HG02798 (cell line): ENCODE measurements around the gene XIRP2.
A peak's percentile ranks its signal among the peaks of the same experiment; 100 is the strongest.

Experiments
- ATAC-seq: cut with Tn5 transposase; IDR thresholded peaks from one replicate; pipeline ENCODE4 v1.9.1; 2021; ENCODE audit warnings: mild to moderate bottlenecking; ENCODE audit not compliant: unreplicated experiment, poor library complexity

The XIRP2 gene

DNA sequence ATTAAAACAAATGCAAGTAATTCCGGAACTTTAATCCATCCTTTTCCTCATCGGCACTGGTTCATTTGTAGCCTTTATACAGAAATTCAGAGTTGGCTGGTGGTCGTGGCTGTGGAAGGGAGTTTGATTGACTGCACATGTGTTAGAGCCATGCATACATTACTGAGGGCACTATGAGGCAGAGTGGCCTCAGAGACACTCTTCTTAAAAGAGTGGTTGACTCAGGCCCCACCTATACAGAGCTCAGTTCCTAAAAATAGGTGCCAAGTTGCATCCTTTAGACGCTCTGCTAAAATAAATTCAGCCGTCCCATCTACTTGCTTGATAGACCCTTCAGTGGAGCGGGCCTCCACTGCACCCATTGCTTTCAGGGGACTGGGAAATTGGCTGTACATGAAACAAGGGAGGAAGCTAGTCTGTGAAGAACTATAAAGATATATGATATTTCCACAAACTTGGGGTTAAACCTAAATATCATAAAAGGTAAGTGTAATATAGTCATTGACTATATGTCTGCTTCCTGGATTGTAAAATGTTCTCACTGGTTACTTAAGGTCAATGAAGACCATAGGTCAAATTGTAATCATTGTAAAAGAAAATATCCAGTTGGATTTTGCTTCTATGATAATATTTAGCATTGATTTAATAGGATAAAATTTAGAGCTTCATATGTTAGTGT lies 298.9 kb downstream of the XIRP2 start:
- no peak for ATAC-seq

DNA sequence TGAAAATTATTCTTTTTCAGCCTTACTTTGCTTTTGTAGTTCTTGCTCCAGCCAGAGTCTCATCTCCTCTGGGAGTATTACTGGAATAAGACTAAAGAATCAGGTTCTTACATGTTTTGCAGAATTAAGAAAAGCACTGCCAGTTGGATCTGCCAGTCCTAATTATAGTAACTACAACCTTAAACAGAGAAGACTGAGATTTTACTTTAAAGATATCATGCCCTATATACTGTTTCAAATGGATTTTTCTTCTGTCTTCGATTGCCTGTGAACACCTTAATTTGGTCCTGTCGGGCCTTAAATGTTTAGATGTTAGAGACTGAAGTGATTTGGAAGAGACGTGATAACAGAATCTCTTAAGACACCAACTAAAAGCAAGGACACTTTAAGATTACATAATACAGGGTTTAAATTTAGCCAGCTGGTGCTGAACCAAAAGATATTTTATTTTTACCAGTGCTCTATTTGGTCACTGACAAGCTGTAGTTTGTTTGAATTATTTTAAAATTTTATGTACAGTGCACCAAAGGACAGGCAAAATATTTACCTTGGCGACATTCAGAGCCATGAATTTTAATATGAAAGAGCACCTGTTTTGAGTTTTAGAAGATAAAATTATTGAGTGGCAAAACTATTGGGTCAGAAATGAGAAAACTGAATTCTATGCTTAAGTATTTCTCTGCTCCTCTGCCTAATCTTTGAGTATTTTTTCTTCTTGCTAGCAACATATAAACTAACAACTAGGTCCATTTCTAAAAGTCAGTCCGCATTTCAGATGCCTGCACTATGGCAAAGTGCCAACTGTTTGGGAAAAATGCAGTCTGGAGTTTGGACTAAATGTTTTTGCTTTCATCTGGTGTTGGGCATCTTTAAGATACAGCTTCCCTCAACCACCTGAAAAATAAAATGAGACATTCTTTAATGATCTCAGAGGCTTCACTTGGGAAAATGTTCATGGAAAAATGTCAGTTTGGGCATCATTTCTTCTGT lies 300.0 kb downstream of the XIRP2 start:
- ATAC-seq, result no peak

DNA sequence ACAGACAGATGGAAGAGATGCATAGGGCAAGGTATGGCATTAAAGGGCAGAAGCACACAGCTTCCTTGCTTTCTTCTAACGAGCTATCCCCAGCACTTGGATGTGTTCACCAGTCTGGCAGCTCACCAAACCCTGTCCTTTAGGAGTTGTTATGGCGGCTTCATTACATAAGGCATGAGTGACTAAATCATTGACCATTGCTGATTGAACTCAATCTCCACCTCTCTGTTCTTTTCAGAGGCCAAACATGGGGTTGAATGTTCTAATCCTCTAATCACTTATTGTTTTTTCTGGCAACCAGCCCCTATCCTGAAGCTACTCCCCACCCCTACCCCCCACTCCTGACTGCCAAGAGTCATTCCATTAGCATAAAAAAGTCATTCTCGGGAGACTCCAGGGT lies 301.8 kb downstream of the XIRP2 start:
- ATAC-seq, result no peak

DNA sequence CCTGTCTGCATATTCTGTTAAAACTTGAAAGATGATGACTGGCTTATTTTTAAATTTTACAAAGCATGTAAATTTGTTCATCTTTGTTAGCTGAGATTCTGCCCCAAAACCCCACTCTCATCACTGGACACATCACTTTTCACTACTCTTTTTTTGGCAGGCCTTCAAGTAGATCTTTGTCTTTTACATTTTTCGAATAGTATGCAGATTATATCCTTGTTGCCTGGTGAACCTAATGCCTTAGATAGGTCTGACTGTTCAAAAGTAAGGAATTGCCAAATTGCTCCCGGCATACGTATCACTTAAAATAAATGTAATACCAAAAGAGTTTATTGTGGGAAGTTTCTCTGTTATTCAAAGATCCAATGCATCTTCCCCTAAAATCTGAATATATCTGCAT lies 303.3 kb downstream of the XIRP2 start:
- ATAC-seq, result no peak

DNA sequence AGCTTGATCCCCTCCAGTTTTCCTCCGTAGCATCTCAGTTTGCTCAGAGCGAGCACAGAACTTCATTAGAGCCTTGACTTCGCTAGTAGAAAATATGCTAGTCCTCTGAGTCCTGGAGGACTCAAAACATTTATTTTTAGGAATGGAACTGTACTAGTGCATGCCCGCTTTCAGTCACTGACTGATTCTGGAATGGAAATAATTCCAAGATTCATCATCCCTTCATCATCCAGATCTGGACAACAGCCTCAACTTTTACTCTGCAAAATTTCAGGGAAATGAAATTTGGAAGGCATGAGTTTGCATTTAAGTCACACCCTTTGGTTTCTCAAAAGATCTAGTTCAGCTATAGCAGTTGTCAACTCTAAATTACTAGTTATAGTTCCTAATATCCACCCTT lies 304.6 kb downstream of the XIRP2 start:
- no peak for ATAC-seq

DNA sequence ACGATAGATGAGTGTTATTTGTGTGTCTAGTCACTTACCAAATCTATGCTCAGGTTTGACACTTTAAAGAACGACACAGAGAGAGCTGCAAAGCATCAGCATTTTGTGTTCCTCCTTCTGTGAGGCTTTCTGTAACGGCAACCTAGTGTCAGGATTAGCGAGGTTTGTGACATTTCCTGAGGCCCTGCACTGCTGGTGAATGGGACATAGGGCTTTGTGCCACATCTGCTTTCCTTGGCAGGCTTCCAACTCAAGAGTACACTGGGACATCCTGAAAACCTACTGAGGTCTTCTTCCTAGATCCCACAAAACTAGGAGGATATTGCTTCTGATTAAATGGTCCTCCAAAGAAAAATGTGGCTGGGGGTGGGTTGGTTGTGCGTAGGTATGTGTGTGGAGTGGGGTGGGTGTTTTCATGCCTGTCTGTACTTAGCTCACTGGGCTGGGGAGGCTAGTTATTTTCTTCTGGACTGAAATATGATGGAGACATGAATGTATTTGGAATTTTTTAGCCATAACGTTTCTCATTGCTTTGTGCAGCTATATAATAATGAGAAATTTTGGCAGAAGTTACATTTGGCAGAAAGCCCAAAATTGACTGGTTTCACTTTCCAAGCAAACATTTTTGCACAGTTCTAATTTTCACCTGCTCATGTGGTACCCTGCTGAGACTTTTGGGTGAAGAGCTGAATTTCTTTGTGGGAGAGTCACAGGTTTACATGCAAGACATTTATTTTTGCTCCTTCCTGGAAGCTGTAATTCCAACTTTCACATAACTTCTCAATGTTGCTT lies 308.4 kb downstream of the XIRP2 start:
- ATAC-seq, result no peak

DNA sequence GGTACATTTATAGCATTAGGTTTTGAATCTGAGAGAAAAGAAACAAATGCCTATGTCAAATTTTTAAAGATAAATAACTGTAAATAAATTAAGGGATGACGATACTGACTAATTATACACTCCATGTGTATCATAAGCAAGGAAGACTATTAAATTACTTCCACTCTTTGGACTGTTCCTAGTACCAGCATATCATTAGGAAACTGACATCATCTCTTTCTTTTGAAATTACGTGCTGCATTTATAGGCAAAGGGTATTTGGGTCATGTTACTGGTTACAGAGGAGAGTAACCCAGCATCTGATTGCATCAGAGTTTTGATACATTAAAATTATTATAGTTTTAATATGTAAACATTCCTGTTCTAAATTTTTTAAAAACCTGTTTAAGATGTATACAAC lies 309.7 kb downstream of the XIRP2 start:
- no peak for ATAC-seq

DNA sequence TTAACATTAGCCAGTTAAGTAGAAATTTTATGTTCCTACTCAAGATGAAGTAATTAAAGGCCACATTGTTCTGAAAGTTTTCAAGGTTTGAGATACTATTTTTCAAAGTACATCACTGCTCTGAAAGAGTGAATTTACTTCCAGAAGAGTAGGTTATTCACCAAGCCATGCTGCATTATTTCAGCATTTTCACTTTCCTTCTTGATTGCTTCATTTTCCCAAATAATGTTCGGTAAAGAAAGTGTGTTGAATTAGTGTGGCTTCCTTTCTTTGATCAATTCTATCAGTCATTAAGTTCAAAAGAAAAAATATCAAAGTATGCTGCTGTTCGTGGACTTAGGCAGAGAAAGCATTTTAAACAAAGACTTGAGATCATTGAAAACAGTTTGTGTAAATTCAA lies 310.3 kb downstream of the XIRP2 start:
- ATAC-seq, result no peak

DNA sequence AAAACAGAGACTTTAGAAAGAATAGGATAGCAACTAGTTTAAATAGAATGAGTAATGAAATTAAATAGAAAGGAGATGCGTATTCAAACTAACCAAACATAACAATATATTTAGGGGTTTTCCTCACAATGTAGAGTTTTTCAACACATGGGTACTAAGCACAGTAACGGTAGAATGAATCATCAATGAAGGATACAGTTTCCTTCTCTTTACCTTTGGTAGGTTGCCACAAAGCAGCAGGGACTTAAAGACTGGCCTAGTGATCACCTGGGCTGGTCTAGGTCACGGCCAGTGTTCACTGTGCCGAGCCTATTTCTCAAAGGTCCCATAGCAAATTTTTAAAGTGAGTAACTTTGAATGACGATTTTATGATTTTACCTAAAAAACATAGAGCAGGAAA lies 311.7 kb downstream of the XIRP2 start:
- no peak for ATAC-seq

DNA sequence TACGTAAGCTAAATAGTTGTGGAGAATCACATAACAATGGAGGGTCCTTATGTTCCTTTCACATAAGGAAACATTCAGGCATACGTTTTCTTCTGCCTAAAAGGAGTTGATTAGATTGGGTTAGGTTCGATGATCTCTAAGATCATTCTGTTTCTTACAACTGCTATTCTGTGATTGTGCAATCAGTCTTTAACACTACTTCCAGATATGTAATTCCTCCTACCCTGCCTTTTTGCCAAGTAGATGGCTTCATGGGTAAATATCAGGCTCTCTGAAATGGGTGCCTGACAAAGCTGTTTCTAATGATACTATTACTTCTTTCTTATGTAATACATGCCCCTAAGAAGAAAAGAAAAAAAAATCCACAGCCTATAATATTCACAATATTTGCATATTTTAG lies 321.5 kb downstream of the XIRP2 start:
- no peak for ATAC-seq

DNA sequence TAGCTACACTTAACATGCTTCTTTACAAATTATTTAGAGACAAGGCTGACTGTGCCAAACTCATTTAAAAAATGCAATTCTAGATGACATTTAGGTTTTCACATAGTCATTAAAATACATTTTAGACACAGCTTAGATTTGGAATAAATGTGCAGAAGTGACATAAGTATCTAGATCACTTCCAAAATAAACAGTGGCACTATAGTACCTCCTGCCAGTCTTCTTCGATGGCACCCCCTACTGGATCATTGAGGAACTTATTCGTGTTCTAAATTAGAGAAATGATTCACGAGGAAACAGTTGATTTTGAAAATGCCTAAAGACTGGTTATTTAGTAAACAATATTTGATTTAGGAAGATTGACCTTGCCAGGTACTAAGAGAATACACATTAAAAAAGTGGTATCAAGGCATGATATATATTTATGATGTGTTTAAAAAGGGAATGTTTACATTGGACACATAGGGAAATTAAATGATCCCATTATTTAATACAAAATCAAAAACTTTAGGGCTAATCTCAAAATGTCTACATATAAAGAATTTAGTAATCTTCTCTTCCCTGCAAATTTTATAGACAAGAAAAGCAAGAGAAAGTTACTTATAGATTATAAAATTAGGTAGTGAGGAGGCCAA lies 323.9 kb downstream of the XIRP2 start:
- ATAC-seq, result peak; percentile 86

DNA sequence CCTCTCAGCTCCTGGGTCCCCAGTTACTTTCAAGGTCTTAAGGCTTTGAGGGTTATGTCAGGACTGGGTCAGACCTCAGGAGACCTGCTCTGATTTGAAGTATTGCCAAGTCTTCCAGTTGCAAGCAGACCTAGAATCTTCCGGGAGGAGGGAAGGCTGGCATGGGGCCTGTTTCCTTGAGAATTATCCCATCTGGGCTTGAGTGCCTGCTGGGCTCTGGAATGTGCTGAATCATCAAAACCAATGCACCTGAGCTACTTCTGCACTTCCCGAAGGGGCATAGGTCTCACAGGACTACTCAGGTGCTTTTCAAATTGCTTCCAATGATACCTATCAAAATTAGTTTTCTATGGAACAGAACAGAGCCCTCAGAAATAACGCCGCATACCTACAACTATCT lies 327.3 kb downstream of the XIRP2 start:
- no peak for ATAC-seq

DNA sequence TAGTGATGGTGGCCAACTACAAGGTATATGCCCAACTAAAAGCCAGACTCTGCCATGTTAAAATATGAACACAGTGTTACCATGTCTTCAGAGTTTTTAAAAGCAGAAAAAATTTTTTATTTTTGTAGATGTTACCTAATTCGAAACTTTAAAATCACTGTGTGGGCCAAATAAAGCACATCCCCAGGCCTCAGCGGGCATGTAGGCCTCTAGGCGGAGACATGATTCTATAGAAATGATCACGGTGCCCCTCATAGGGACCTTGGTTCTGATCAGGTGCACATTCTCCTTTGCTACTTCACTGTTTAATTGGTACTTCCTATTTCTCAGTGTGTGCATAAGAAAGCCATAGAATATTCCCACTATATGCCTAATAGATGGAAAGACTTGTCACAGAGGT lies 349.2 kb downstream of the XIRP2 start:
- no peak for ATAC-seq

DNA sequence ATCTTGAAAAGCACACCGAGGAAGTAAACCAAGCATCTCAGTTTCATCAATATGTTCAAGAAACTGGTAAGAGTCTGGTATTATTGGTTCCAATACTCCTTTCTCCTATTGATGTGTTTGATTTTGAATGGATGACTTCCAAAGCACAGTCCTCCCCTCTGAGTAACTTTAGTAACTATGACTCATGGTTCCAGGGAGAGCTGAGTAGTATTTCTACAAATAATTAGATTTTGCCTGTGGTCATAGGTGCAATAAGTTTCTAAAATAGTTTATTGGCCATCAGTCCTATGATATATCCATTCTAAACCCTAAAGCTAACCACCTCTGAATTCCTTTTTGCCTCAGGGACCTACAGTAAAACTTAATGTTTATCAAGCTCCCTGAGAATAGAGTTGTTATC lies 352.4 kb downstream of the XIRP2 start:
- no peak for ATAC-seq

DNA sequence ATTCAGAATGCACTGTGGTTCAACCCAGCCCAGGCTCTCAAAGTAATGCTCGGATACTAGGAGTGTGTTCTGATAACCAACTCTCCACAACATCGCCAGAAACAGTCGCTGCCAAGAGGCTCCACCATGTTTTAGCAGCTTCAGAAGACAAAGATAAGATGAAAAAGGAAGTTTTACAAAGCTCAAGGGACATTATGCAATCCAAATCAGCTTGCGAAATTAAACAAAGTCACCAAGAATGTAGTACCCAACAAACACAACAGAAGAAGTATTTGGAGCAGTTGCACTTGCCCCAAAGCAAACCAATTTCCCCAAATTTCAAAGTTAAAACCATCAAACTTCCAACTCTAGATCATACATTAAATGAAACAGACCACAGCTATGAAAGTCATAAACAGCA lies 360.9 kb downstream of the XIRP2 start:
- ATAC-seq, result no peak

DNA sequence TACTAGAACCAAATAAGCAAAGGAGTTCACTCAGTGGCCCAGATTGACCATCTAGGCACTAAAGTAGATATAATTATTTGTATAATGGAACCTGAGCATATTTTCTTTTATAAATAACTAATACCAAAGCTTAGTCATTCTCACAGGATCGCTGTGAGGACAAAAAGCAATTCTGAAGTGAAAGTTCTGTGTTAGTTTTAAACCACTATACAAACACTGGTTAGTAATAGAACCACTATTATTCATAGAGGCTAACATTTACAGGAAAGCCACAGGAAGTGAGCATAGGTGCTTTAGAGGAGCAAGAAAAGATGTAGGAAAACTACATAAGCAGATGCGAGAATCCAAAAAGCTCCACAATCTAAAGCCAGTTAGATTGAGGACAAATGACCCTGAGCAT lies 364.7 kb downstream of the XIRP2 start:
- no peak for ATAC-seq

DNA sequence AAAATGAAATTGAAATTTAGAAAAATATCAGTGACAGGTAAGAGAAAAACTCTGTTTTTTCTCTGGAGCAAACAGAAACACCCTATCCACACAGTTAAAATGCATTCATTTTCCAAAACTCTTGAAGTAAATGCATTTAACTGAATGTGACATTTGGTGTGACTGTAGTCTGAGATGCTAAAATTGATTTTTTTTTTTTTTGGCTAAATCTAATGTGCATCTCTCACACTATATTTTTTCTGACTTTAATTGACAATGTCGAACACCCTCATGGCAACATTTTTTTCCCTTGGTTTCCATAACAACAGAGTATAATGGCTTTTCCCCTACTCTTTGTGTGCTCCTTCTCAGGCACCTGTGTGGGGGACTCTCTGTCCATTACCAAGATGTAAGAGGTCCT lies 366.4 kb downstream of the XIRP2 start:
- ATAC-seq, result no peak

DNA sequence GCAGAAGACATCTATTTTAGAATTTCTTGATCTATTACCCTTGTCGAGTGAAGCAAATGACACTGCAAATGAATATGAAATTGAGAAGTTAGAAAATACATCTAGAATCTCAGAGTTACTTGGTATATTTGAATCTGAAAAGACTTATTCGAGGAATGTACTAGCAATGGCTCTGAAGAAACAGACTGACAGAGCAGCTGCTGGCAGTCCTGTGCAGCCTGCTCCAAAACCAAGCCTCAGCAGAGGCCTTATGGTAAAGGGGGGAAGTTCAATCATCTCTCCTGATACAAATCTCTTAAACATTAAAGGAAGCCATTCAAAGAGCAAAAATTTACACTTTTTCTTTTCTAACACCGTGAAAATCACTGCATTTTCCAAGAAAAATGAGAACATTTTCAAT lies 370.4 kb downstream of the XIRP2 start:
- ATAC-seq, result no peak

DNA sequence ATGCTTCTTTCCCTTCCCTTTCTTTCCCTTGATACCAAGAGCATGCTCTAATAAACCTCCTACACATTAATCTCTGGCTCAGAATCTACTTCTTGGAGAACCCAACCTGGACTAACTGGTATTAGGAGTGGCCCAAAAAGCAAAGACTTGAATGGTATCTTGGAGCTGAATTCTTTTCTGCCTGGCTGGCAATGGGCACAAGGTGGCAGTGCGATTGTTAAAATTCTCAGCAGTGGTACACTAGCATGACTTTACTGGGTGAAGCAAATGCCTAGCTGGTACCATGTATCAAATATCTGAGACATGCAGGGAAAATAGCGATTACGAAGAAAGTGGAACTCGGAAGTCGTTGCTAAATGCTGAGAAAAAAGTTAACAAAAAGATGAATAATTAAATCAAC lies 376.1 kb downstream of the XIRP2 start:
- ATAC-seq, result no peak

DNA sequence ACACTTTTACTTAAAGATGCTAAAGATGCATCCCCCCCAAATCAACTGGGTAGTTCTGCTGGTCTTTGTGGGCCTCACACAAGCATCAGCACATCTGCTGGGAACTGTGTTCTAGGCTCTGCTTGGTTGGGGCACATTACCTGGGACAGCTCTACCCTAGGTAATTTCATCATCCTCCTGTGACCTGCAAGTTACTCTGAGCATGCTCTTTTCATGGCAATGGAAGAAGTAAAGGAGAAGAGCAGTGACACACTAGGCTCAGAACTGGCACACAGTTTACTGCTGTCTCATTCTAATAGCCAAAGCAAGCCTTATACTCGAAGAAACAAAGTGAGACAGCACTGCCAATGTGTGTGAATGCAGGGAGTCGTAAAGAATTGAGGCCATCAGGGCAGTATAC lies 376.7 kb downstream of the XIRP2 start:
- no peak for ATAC-seq

DNA sequence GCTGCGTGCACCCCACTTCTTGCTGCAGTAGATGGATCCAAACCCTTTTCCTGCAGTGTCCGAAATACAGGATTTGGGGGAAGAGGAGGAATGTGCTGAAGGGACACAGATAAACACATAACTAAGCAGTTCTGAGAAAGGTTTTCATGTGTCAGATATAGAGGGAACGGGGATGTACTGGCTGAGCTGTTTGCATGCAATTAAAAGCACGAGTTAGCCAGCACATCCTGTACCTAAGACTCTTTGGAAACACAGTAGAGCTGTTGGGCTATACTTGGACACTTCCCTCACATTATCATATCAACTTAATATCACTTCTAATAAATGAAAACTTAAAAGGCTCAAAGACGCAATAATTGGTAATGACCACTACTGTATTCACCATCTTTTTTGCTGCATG lies 377.4 kb downstream of the XIRP2 start:
- ATAC-seq, result no peak
